ENCODE results near the gene BTBD17. TPM values are rescaled to one million over a fixed set of nuclear protein-coding genes. Genes with fewer than 3 reads are reported as not detected.

BTBD17 gene
- total and polyA plus RNA-seq, 7 donors = 0.03 TPM; not detected in 6

- TF ChIP-seq POLR2AphosphoS5 (IDR thresholded peaks at IDR 0.05) (no peak), POLR2A (IDR thresholded peaks at IDR 0.05) (no peak)
- Histone ChIP-seq H3K4me1 (peaks cover 0 to 21% (median 10%) of the 10 kb centered on the region in 4 donors), H3K36me3 (no peaks in the 10 kb centered on the region), H3K4me3 (peak overlapping the region in 2 of 4 donors; percentile 21 to 30), H3K9me3 (no peaks in the 10 kb centered on the region), H3K27me3 (peaks cover 36 to 100% (median 96%) of the 10 kb centered on the region in 3 donors), H3K27ac (no peak overlapping the region)
- 2 to 3% methylated on average over 105 of the region's 105 CpGs for WGBS, 2 donors
- no peak for DNase-seq
- intact Hi-C loops (cut with DNase I) = no loop called here
These were observed 4.8 kb downstream of the BTBD17 start for GRCh38 chr17:74356646-74357465.

- intact Hi-C loops (cut with DNase I) = no loop called here
- Histone ChIP-seq H3K27me3 (peaks cover 26 to 100% (median 83%) of the 10 kb centered on the region in 3 donors), H3K27ac (no peak overlapping the region), H3K9me3 (no peaks in the 10 kb centered on the region), H3K4me1 (peaks cover 0 to 12% (median 8%) of the 10 kb centered on the region in 4 donors), H3K4me3 (no peak overlapping the region), H3K36me3 (no peaks in the 10 kb centered on the region)
- TF ChIP-seq CTCF (IDR thresholded peaks at IDR 0.05) = no peak
- TF ChIP-seq EP300 (IDR thresholded peaks at IDR 0.05) = no peak
- no peak for TF ChIP-seq POLR2A (IDR thresholded peaks at IDR 0.05)
- no peak for TF ChIP-seq POLR2AphosphoS5 (IDR thresholded peaks at IDR 0.05)
- WGBS, 2 donors = 73 to 79% methylated on average over 8 of the region's 8 CpGs
- no peak for DNase-seq
These were observed 6.6 kb downstream of the BTBD17 start for GRCh38 chr17:74355065-74355464.

GRCh38 chr17:74354561-74354960 lies 7.1 kb downstream of the BTBD17 start:
- Histone ChIP-seq H3K27me3 (peaks cover 24 to 98% (median 78%) of the 10 kb centered on the region in 3 donors), H3K4me3 (no peak overlapping the region), H3K36me3 (no peaks in the 10 kb centered on the region), H3K4me1 (peaks cover 0 to 12% (median 8%) of the 10 kb centered on the region in 4 donors), H3K9me3 (no peaks in the 10 kb centered on the region), H3K27ac (no peak overlapping the region)
- WGBS, 2 donors = 62 to 82% methylated on average over 10 of the region's 10 CpGs
- intact Hi-C loops (cut with DNase I) = no loop called here
- TF ChIP-seq EP300 (IDR thresholded peaks at IDR 0.05) (no peak), POLR2A (IDR thresholded peaks at IDR 0.05) (no peak), CTCF (IDR thresholded peaks at IDR 0.05) (no peak), POLR2AphosphoS5 (IDR thresholded peaks at IDR 0.05) (no peak)
- DNase-seq = no peak

GRCh38 chr17:74354123-74354522 lies 7.5 kb downstream of the BTBD17 start:
- H3K27ac ChIP-seq = no peak overlapping the region
- no peak overlapping the region for H3K4me3 ChIP-seq
- no peak for TF ChIP-seq EP300 (IDR thresholded peaks at IDR 0.05)
- no peak for TF ChIP-seq POLR2A (IDR thresholded peaks at IDR 0.05)
- TF ChIP-seq POLR2AphosphoS5 (IDR thresholded peaks at IDR 0.05) = no peak
- TF ChIP-seq CTCF (IDR thresholded peaks at IDR 0.05) = no peak
- DNase-seq = no peak
- H3K9me3 ChIP-seq = no peaks in the 10 kb centered on the region
- H3K36me3 ChIP-seq = no peaks in the 10 kb centered on the region
- peaks cover 0 to 12% (median 8%) of the 10 kb centered on the region in 4 donors for H3K4me1 ChIP-seq
- WGBS, 2 donors = 5 to 11% methylated on average over 29 of the region's 29 CpGs
- intact Hi-C loops (cut with DNase I) = no loop called here
- peaks cover 24 to 94% (median 75%) of the 10 kb centered on the region in 3 donors for H3K27me3 ChIP-seq

- Histone ChIP-seq H3K27ac (no peak overlapping the region), H3K4me3 (no peak overlapping the region), H3K4me1 (peaks cover 0 to 12% (median 8%) of the 10 kb centered on the region in 4 donors), H3K9me3 (no peaks in the 10 kb centered on the region), H3K36me3 (no peaks in the 10 kb centered on the region), H3K27me3 (peaks cover 24 to 88% (median 70%) of the 10 kb centered on the region in 3 donors)
- 73 to 79% methylated on average over 10 of the region's 10 CpGs for WGBS, 2 donors
- TF ChIP-seq POLR2AphosphoS5 (IDR thresholded peaks at IDR 0.05) (no peak), EP300 (IDR thresholded peaks at IDR 0.05) (no peak), CTCF (IDR thresholded peaks at IDR 0.05) (no peak)
- intact Hi-C loops (cut with DNase I) = no loop called here
- DNase-seq = no peak
These were observed 8.1 kb downstream of the BTBD17 start for GRCh38 chr17:74353446-74354060.
